OCI-LY3 (cell line): ENCODE results near the gene RND1.

Experiments used
- EZH2phosphoT487 ChIP-seq: fragments of 200-600 bp; shearing (Covaris generic); IDR thresholded peaks from 2 replicates; pipeline ENCODE4 v1.6.1; 2018; ENCODE audit warnings: antibody characterized with exemption, mixed run types, low read depth
- TF ChIP-seq, protein P1 (sequence below): fragments of 200-600, 300-600 bp; sonication (generic); IDR thresholded peaks from 2 replicates; pipeline ENCODE4 v1.5.1; 2014; ENCODE audit warnings: antibody characterized with exemption, low read length, low read depth

GRCh38 chr12:48903363-48903981 lies 37.8 kb upstream of the RND1 start:
- TF ChIP-seq EZH2phosphoT487, result no peak
- TF ChIP-seq, protein P1, sequence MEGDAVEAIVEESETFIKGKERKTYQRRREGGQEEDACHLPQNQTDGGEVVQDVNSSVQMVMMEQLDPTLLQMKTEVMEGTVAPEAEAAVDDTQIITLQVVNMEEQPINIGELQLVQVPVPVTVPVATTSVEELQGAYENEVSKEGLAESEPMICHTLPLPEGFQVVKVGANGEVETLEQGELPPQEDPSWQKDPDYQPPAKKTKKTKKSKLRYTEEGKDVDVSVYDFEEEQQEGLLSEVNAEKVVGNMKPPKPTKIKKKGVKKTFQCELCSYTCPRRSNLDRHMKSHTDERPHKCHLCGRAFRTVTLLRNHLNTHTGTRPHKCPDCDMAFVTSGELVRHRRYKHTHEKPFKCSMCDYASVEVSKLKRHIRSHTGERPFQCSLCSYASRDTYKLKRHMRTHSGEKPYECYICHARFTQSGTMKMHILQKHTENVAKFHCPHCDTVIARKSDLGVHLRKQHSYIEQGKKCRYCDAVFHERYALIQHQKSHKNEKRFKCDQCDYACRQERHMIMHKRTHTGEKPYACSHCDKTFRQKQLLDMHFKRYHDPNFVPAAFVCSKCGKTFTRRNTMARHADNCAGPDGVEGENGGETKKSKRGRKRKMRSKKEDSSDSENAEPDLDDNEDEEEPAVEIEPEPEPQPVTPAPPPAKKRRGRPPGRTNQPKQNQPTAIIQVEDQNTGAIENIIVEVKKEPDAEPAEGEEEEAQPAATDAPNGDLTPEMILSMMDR, result no peak
